Measurements from ENCODE around the gene GRIK3.
"Not testable (repeated sequence)": the region's sequence is repeated elsewhere in the genome, so short reads cannot be mapped to it uniquely, and the experiment has no call there.

The GRIK3 gene

GRCh38 chr1:36771240-36771639 is 263.1 kb downstream of the GRIK3 start:
- H3K4me3 ChIP-seq (ENCODE audit: low read length), result no peak overlapping the region
- H3K9me3 ChIP-seq (ENCODE audit: low read length), result no peaks in the 10 kb centered on the region
- no peaks in the 10 kb centered on the region for H3K36me3 ChIP-seq (ENCODE audit: insufficient read depth, low read length)
- peaks cover 15% of the 10 kb centered on the region for H3K27me3 ChIP-seq (ENCODE audit: insufficient read depth, low read length)
- no peak overlapping the region for H2AFZ ChIP-seq (ENCODE audit: low read depth, low read length)
- H3K4me1 ChIP-seq (ENCODE audit: insufficient read depth, low read length), result no peaks in the 10 kb centered on the region

DNA sequence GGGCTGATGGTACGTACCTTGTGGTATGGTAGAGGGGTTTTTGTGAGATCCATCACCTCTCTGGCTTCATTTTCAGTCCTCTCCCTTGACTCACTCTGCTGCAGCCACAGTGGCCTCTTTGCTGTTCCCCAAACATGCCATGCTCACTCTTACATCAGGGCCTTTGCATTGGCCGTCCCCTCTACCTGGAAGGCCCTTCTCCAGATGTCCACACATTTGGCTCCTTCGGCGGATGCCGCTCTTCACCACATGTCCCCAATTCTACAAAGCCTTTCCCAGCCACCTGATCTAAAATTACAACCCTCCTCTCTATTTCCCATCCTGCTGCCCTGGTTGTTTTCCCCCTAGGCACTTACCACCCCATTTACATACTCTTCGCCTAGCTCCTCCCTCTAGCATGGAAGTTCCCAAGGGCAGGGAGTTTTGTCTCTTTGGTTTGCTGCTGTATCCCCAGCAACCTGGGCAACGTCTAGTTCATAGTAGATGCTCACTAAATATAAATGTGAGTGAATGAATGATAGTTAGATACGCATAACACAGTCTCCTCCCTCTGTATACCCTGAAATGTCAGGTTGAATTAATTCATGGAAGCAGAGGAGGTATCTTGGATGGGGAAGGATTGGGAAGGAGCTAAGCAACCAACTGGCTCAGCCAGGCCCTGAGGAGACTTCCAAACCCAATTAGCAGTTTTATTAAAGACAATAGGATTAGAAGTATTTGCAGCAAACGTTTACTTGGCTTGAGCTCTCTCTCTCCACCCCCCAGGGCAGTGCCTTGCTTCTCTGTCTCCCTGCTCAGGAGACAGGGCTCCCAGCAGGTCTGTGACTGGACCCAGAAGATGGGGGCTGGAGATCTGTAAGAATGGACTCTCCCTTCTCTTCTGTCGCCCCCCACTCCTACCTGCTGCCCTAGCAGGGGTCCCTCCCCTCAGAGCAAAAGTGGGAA is 264.2 kb downstream of the GRIK3 start:
- H3K9me3 ChIP-seq (ENCODE audit: low read length), result no peaks in the 10 kb centered on the region
- H3K4me1 ChIP-seq (ENCODE audit: insufficient read depth, low read length), result no peaks in the 10 kb centered on the region
- H3K36me3 ChIP-seq (ENCODE audit: insufficient read depth, low read length), result no peaks in the 10 kb centered on the region
- H3K4me3 ChIP-seq (ENCODE audit: low read length), result no peak overlapping the region
- no peak overlapping the region for H2AFZ ChIP-seq (ENCODE audit: low read depth, low read length)
- H3K27me3 ChIP-seq (ENCODE audit: insufficient read depth, low read length), result peaks cover 15% of the 10 kb centered on the region

DNA sequence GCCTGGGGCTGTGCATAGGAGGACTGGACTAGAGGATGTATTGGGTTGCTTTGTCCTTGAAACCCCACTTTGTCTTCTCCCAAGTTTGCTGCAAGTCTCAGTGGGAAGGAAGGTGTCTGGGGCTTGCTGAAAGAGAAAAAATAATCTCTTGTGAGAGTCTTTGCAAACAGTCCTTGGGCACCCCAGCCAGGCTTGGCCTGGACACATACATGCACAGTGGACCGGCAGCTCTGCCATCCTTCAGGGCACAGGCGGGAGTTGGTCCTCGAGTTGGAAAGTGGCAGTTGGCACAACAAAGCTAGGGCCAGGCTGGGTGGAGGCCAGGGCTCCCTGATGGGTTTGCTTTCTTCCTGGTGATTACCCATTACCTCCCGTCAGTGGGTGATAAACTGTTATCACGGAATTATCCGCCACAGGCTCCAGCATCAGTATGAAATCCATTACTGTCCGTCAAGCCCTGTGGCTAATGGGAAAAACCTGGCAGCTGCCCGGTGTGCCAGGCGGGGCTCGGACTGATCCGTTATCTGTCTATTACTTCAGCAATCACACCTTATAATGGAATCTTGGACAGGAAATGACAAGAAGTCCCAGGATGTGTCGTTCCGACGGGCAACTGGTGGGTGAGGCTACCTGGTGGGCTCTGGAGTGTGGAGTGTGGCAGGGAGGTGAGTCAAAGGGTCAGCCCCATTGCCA is 265.7 kb downstream of the GRIK3 start:
- H3K9me3 ChIP-seq (ENCODE audit: low read length), result no peaks in the 10 kb centered on the region
- H3K4me1 ChIP-seq (ENCODE audit: insufficient read depth, low read length), result no peaks in the 10 kb centered on the region
- H3K36me3 ChIP-seq (ENCODE audit: insufficient read depth, low read length), result no peaks in the 10 kb centered on the region
- H2AFZ ChIP-seq (ENCODE audit: low read depth, low read length), result no peak overlapping the region
- H3K4me3 ChIP-seq (ENCODE audit: low read length), result no peak overlapping the region
- H3K27me3 ChIP-seq (ENCODE audit: insufficient read depth, low read length), result peaks cover 15% of the 10 kb centered on the region

DNA sequence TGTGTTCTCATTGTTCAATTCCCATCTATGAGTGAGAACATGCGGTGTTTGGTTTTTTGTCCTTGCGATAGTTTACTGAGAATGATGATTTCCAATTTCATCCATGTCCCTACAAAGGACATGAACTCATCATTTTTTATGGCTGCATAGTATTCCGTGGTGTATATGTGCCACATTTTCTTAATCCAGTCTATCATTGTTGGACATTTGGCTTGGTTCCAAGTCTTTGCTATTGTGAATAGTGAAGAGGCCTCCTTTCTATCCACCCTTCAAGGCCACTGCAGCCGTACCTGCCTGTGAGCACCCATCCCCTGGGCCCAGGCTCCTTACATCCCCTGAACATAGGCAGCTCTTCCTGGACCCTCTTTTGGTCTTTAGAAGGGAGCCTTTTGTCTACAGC is 266.9 kb downstream of the GRIK3 start:
- H3K36me3 ChIP-seq (ENCODE audit: insufficient read depth, low read length); H2AFZ ChIP-seq (ENCODE audit: low read depth, low read length); H3K4me1 ChIP-seq (ENCODE audit: insufficient read depth, low read length); H3K4me3 ChIP-seq (ENCODE audit: low read length); H3K9me3 ChIP-seq (ENCODE audit: low read length): not testable (repeated sequence)
- H3K27me3 ChIP-seq (ENCODE audit: insufficient read depth, low read length), result peaks cover 15% of the 10 kb centered on the region

- H3K9me3 ChIP-seq (ENCODE audit: low read length), result no peaks in the 10 kb centered on the region
These were observed 267.8 kb downstream of the GRIK3 start for GRCh38 chr1:36766481-36766880.

GRCh38 chr1:36765785-36766300 is 268.5 kb downstream of the GRIK3 start:
- Histone ChIP-seq H3K4me3 (ENCODE audit: low read length) (no peak overlapping the region), H2AFZ (ENCODE audit: low read depth, low read length) (no peak overlapping the region), H3K9me3 (ENCODE audit: low read length) (no peaks in the 10 kb centered on the region), H3K27me3 (ENCODE audit: insufficient read depth, low read length) (peaks cover 5% of the 10 kb centered on the region), H3K4me1 (ENCODE audit: insufficient read depth, low read length) (no peaks in the 10 kb centered on the region), H3K36me3 (ENCODE audit: insufficient read depth, low read length) (no peaks in the 10 kb centered on the region)

More at GRCh38 chr1:36766481-36766880, 267.8 kb downstream of the GRIK3 start:
- Histone ChIP-seq H3K36me3 (ENCODE audit: insufficient read depth, low read length) (no peaks in the 10 kb centered on the region), H2AFZ (ENCODE audit: low read depth, low read length) (no peak overlapping the region), H3K4me3 (ENCODE audit: low read length) (no peak overlapping the region), H3K27me3 (ENCODE audit: insufficient read depth, low read length) (peaks cover 10% of the 10 kb centered on the region), H3K4me1 (ENCODE audit: insufficient read depth, low read length) (no peaks in the 10 kb centered on the region)

GRCh38 chr1:36764798-36765197 is 269.5 kb downstream of the GRIK3 start:
- Histone ChIP-seq H3K9me3 (ENCODE audit: low read length) (no peaks in the 10 kb centered on the region), H3K36me3 (ENCODE audit: insufficient read depth, low read length) (no peaks in the 10 kb centered on the region), H3K27me3 (ENCODE audit: insufficient read depth, low read length) (no peaks in the 10 kb centered on the region), H3K4me3 (ENCODE audit: low read length) (no peak overlapping the region), H2AFZ (ENCODE audit: low read depth, low read length) (no peak overlapping the region), H3K4me1 (ENCODE audit: insufficient read depth, low read length) (no peaks in the 10 kb centered on the region)

DNA sequence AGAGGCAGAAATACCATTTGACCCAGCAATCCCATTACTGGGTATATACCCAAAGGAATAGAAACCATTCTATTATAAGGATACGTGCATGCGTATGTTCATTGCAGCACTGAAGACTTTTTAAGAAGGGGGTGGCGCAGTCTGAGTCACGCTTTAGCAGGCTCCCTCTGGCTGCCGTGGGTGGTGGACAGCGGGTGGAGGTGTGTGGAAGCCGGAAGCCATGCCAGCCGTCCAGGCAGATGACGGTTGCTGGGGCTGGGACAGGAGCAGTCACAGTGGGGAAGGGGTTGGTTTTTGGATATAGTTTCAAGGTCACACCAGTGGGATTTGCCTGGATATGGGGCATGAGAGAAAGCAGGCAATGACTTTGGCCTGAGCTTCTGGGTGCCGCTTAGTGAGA is 270.5 kb downstream of the GRIK3 start:
- H3K4me3 ChIP-seq (ENCODE audit: low read length), result no peak overlapping the region
- no peaks in the 10 kb centered on the region for H3K9me3 ChIP-seq (ENCODE audit: low read length)
- no peaks in the 10 kb centered on the region for H3K27me3 ChIP-seq (ENCODE audit: insufficient read depth, low read length)
- H2AFZ ChIP-seq (ENCODE audit: low read depth, low read length), result no peak overlapping the region
- H3K4me1 ChIP-seq (ENCODE audit: insufficient read depth, low read length), result no peaks in the 10 kb centered on the region
- no peaks in the 10 kb centered on the region for H3K36me3 ChIP-seq (ENCODE audit: insufficient read depth, low read length)

DNA sequence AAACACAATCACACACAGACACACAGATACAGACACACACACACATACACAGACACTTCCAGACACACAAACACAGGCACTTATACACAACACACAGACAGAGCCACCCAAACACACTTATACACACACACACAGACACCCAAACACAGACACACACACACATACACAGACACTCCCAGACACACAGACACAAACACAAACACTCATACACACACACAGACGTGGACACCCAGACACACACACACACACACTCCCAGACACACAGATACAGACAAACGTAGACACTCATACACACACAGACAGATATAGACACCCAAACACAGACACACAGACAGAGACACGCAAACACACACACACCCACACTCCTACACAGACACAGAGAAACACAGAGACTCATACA is 272.1 kb downstream of the GRIK3 start:
- H3K9me3 ChIP-seq (ENCODE audit: low read length), result no peaks in the 10 kb centered on the region
- no peaks in the 10 kb centered on the region for H3K4me1 ChIP-seq (ENCODE audit: insufficient read depth, low read length)
- no peaks in the 10 kb centered on the region for H3K36me3 ChIP-seq (ENCODE audit: insufficient read depth, low read length)
- no peak overlapping the region for H3K4me3 ChIP-seq (ENCODE audit: low read length)
- H2AFZ ChIP-seq (ENCODE audit: low read depth, low read length), result no peak overlapping the region
- no peaks in the 10 kb centered on the region for H3K27me3 ChIP-seq (ENCODE audit: insufficient read depth, low read length)

DNA sequence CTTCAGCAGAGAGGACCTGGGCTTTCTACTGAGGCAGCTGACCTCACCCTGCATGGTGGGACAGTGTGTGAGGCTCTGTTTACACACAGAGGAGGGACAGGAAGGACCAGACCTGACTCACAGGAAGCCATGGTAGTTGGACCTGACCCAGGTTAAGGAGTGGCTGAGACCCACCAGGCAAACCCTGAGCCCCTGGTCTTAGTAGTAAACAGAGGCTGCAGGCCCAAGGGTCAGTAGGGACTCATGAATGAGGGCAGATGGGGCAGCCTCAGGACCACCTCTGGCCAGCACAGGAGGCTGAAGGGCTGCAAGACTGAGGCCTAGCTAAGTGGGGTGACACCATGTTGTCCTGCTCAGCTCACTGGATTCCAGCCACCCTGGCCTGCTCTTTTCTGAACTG is 273.2 kb downstream of the GRIK3 start:
- Histone ChIP-seq H3K4me3 (ENCODE audit: low read length) (no peak overlapping the region), H3K36me3 (ENCODE audit: insufficient read depth, low read length) (no peaks in the 10 kb centered on the region)

GRCh38 chr1:36760081-36760480 is 274.2 kb downstream of the GRIK3 start:
- H3K27me3 ChIP-seq (ENCODE audit: insufficient read depth, low read length), result no peaks in the 10 kb centered on the region
- no peaks in the 10 kb centered on the region for H3K36me3 ChIP-seq (ENCODE audit: insufficient read depth, low read length)
- H3K4me1 ChIP-seq (ENCODE audit: insufficient read depth, low read length), result no peaks in the 10 kb centered on the region
- no peak overlapping the region for H3K4me3 ChIP-seq (ENCODE audit: low read length)
- H2AFZ ChIP-seq (ENCODE audit: low read depth, low read length), result no peak overlapping the region
- no peaks in the 10 kb centered on the region for H3K9me3 ChIP-seq (ENCODE audit: low read length)

More for the DNA sequence above, 273.2 kb downstream of the GRIK3 start:
- Histone ChIP-seq H3K4me1 (ENCODE audit: insufficient read depth, low read length) (no peaks in the 10 kb centered on the region), H3K9me3 (ENCODE audit: low read length) (no peaks in the 10 kb centered on the region), H3K27me3 (ENCODE audit: insufficient read depth, low read length) (no peaks in the 10 kb centered on the region), H2AFZ (ENCODE audit: low read depth, low read length) (no peak overlapping the region)

DNA sequence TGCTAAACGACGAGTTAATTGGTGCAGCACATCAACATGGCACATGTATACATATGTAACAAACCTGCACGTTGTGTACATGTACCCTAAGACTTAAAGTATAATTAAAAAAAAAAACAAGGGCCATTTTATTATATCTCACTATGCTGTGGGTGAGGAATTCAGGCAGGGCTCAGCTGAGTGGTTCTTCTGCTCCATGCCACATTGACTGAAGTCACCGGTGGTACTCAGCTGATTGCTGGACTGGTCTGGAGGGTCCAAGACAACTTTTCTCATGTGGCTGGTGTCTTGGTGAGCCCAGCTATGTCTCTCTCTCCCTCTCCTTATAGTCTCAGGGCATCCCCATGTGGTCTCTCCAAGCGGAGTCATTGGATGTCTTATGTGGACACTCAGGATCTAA is 275.0 kb downstream of the GRIK3 start:
- Histone ChIP-seq H3K4me1 (ENCODE audit: insufficient read depth, low read length) (no peaks in the 10 kb centered on the region), H3K36me3 (ENCODE audit: insufficient read depth, low read length) (no peaks in the 10 kb centered on the region), H2AFZ (ENCODE audit: low read depth, low read length) (no peak overlapping the region), H3K27me3 (ENCODE audit: insufficient read depth, low read length) (no peaks in the 10 kb centered on the region), H3K9me3 (ENCODE audit: low read length) (no peaks in the 10 kb centered on the region), H3K4me3 (ENCODE audit: low read length) (no peak overlapping the region)
